HG03039 (cell line): ENCODE measurements around the gene USP43.

Experiments
- ATAC-seq: cut with Tn5 transposase; IDR thresholded peaks from one replicate; pipeline ENCODE4 v1.9.1; 2021; ENCODE audit warnings: mild to moderate bottlenecking, moderate library complexity; ENCODE audit not compliant: unreplicated experiment

USP43 gene

GRCh38 chr17:9707948-9708347 lies 62.6 kb downstream of the USP43 start:
- ATAC-seq = no peak

DNA sequence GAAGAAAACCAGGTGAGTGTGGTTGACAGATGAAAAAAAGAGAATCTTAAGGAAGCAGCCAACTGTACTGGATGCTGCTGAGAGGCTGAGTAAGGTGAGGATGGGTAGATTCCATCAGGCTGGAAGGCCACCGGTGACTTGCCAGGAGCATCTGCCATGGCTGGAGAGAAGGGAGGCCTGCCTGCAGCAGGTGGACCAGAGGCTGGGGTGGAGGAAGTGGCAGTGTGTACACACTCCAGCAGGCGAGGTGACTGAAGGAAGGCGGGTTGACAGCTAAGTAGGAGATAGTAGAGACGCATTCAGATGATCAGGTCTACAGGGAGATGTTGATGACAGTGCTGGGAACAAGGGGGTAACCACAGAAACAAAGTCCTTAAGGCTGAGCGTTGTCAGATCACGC lies 69.5 kb downstream of the USP43 start:
- no peak for ATAC-seq

GRCh38 chr17:9715503-9716016 lies 70.2 kb downstream of the USP43 start:
- ATAC-seq = no peak

DNA sequence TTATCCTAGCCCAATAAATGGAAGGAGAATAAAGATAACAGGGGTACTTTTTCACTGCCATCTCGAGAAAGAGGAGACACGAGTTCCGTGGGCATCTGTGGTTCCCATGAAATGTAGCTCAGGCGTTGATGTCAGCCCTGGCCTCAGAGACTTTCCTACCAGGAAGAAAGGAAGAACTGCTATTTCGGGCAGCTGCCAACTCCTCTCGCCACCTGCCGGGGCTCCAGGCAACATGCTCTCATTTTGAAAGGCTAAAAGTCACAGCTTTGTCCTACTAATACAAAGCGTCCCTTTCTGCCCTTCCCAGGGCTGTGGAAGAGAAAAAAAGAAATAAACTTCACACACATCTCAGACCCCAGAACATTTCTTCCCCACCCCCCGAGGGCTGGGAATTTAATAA lies 80.3 kb downstream of the USP43 start:
- ATAC-seq = no peak

DNA sequence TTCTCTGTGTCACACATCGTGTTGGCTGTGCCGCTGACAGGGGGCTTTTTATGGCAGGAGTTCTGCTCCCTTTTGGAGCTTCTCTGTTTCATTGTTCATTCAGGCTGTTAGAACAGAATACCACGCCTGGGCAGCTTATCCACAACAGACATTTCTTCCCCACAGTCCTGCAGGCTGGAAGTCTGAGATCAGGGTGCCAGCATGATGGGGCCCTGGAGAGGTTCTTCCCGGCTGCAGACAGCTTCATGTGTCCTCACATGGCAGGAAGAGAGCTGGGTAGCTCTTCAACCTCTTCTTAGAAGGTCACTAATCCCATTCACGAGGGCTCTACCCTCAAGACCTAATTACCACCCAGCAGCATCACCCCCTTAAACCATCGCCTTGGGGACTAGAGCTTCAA lies 81.0 kb downstream of the USP43 start:
- ATAC-seq = no peak

GRCh38 chr17:9728005-9728404 lies 82.7 kb downstream of the USP43 start:
- ATAC-seq = no peak

DNA sequence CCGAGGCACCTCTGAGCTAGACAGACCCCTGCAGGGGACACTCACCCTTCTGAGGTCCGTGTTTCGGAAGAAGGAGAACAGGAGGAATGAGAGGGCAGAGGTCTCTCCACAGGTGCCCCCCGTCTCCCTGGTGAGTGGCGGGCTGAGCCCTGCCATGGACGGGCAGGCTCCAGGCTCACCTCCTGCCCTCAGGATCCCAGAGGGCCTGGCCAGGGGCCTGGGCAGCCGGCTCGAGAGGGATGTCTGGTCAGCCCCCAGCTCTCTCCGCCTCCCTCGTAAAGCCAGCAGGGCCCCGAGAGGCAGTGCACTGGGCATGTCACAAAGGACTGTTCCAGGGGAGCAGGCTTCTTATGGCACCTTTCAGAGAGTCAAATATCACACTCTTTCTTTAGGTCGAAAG lies 83.2 kb downstream of the USP43 start:
- no peak for ATAC-seq

GRCh38 chr17:9729034-9729650 lies 83.8 kb downstream of the USP43 start:
- ATAC-seq = no peak

DNA sequence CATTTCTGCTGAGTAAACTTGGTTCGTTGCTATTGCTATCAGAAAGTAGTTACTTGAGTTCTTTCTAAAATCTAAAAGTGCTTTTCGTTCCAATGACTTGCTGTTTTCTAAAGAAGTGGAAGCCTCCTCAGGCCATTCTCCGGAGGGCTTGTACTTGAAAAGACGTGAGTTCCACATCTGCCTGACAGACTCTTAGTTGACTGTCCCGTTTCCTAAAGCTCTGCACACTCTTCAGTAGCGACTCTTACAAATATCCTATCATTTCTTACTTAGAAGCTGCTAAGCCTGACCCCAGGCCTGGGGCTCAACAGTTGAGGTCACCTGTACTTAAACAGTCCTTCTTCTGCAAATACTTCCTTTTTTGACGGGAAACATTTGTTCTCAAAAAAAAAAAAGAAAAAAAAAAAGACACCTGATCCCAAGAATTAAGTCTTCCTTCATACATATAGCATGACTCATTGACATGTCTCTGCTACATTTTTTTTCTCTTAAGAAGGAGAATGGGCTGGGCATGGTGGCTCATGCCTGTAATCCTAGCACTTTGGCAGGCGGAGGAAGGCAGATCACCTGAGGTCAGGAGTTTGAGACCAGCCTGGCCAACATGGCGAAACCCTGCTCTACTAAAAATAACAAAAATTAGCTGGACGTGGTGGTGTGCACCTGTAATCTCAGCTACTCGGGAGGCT lies 84.6 kb downstream of the USP43 start:
- no peak for ATAC-seq

GRCh38 chr17:9750524-9750923 lies 105.2 kb downstream of the USP43 start:
- ATAC-seq = no peak

DNA sequence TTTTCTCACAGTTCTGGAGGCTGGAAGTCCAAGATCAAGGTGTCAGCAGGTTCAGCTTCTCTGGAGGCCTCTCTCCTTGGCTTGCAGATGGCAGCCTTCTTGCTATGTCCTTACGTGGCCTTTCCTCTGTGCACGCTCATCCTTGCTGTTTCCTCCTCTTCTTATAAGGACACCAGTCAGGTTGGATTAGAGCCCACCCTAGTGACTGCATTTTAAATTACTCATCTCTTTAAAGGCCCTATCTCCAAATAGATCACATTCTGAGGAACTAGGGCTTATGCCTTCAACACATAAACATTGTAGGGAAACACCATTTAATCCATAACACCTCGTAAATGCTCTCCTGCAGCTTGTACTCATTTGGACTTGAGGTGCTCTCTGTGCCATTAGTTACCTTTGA lies 109.8 kb downstream of the USP43 start:
- ATAC-seq = no peak

GRCh38 chr17:9760266-9760665 lies 114.9 kb downstream of the USP43 start:
- no peak for ATAC-seq

DNA sequence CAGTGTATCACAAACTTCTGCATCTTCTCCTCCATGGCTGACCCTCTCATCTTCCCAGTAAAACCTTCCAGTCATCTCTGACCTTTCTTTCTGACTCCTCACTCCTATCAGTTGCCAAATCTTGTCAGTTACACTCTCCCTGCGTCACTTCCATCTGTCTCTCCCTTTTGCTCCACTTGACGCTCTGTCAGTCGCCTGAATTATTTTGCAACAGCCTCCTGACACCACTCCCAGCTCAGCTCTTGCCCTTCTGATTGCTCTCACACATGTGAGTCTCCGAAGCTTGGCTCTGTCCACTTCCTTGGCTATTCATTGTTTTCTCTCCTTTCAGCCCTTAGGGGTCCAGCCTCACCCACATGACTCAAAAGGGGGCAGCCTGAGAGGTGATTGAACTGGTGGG lies 118.3 kb downstream of the USP43 start:
- ATAC-seq = no peak

- no peak for ATAC-seq
Observed at GRCh38 chr17:9765322-9765721, 120.0 kb downstream of the USP43 start.

DNA sequence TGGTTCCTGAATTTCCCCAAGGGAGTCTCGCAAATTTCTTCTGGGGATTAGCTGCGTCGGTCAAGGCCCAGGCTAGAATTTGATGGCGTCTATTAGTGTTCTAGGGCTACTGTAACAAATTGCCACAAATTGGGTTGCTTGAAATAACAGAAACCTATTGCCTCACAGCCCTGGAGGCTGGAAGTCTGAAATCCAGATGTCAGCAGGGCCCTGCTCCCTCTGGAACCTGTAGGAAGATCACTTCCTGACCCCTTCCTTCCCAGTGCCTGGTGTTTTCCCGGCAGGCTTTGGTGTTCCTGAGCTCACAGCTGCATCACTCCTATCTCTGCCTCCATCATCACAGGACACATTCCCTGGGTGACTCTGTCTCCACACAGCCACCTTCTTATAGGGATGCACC lies 121.7 kb downstream of the USP43 start:
- no peak for ATAC-seq

GRCh38 chr17:9767432-9767991 lies 122.2 kb downstream of the USP43 start:
- ATAC-seq = no peak

DNA sequence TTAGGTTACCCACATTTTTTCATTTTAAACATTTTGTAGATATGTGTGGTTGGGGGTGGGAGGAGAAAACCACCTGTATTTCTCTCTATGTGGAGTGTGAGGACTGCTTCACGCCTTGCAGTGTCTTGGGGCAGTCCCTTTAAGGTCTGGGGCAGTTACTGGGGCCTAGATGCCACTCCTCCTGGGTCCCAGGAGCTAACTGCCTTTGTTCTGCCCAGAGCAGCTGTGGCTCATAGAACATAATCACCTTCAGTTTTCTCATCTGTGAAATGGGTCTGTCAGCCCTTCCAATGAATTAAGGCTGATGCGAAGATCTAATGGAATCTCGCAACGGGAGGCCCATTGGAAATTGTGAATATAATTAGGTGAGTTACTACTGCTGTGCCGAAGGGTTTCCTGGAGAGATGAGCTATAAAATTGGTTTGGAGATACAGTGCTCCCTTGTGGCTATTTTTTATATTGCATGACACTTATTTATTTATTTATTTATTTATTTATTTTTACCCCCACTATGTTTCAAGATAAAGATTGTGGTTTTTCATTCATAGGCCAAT lies 123.1 kb downstream of the USP43 start:
- ATAC-seq = no peak

- no peak for ATAC-seq
Observed at GRCh38 chr17:9769036-9769695, 123.8 kb downstream of the USP43 start.

DNA sequence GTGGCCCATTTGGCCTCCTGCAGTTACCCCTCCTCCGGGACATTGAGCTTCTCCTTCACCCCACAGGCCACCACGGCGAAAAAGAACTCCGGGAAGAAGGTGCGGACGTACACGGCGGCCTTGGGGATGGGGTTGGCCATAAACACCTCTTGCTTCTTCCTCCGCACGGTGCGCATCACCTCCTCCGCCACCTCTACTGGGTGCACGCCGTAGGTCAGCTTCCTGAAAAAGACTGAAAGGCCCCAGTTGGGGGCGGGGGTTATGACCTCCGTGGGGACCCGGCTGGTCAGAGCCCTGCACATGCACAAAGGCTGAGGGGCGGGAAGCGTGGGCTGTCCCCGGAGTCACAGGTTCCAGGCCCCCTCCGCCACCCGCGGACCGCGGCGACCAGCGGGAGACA lies 126.1 kb downstream of the USP43 start:
- ATAC-seq = no peak

DNA sequence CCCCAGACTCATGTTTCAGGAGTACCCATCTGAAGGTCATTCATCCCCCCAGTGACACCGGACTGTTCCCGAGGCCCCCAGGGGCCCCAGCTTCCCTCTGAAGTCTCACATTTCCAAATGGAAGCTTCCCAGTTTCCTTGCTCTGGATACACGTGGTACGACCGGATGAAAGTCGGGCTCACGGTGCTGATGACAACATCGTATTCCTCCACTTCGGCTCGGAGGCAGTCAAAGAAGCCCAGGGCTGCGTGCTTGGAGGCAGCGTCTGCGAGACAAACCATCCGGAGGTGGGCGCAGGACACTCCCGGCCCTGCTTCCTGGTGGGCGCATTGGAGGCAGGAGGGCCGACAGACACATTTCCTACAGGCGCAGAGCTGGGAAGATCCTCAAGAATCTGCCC lies 127.3 kb downstream of the USP43 start:
- ATAC-seq = no peak

GRCh38 chr17:9776911-9777310 lies 131.6 kb downstream of the USP43 start:
- ATAC-seq = no peak
